ENCODE measurements around the gene CDC6. TPM values are rescaled to one million over a fixed set of nuclear protein-coding genes. Genes with fewer than 3 reads are reported as not detected.

CDC6 gene
- total and polyA plus RNA-seq, 2 donors (not counting 1 experiment from before 2014, with no cell fraction given), result 0.69 to 2.2 TPM

DNA sequence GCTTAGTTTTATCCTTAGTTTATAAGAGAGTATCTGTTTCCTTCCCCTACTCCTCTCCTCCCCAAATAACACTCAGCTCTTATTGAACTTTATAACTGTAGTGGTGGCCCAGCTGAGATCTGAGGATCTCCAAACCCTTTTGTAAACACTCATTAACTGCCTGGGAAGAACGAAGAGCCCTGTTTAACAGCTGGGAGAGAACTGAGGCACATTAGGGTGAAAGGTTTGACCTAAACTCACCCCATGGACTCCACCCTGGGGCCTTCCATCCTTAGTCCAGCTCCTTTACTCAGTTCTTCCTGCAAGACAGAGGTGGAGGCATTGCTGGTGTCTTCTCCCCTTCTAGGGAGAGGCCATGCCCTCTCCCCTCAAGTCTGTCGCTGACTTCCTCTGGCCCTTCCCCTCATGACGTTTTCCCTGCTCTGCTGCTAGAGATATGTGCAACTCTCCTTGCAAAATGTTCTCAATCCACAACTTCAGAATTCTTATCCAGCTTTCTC, 20.1 kb downstream of the CDC6 start:
- H3K4me2 ChIP-seq (replicated peaks; ENCODE audit: low read depth, low read length, poor library complexity, severe bottlenecking), result no peak overlapping the region
- no peak overlapping the region for H2AFZ ChIP-seq (ENCODE audit: insufficient read depth, low read depth, low read length, poor library complexity, severe bottlenecking)
- peaks cover 49 to 50% of the 10 kb centered on the region in 2 donors for H3K4me1 ChIP-seq (ENCODE audit: control insufficient read depth in 2 of 2, insufficient read depth in 2 of 2, low read length in 2 of 2)
- no peak overlapping the region for H3K27ac Mint-ChIP-seq
- H3K4me3 ChIP-seq (ENCODE audit: control extremely low read depth in 1 of 5, extremely low read depth in 1 of 5, insufficient read depth in 1 of 5, low read depth in 2 of 5, low read length in 4 of 5), result no peak overlapping the region
- ATAC-seq (ENCODE audit: low read depth), result no peak
- peaks cover 4% of the 10 kb centered on the region for H3K79me2 ChIP-seq (ENCODE audit: control insufficient read depth, insufficient read depth, low read length)
- DNase-seq, result no peak
- WGBS (ENCODE audit: insufficient coverage), result 11% methylated on average over 2 of the region's 3 CpGs
- H3K9ac ChIP-seq (ENCODE audit: low read length), result no peak overlapping the region
- H3K27me3 Mint-ChIP-seq, result no peaks in the 10 kb centered on the region
- H4K20me1 ChIP-seq (ENCODE audit: control insufficient read depth, insufficient read depth, low read length, poor library complexity, severe bottlenecking), result no peaks in the 10 kb centered on the region
- H3K4me3 Mint-ChIP-seq, result no peak overlapping the region
- no peaks in the 10 kb centered on the region for H3K9me3 Mint-ChIP-seq (ENCODE audit: insufficient read depth)
- H3K36me3 ChIP-seq (replicated peaks in 1 of 2; ENCODE audit: control extremely low read depth in 1 of 2, control insufficient read depth in 1 of 2, extremely low read depth in 1 of 2, insufficient read depth in 2 of 2, low read length in 1 of 2), result no peaks in the 10 kb centered on the region
- TF ChIP-seq EZH2 (IDR thresholded peaks at IDR 0.05; ENCODE audit: borderline replicate concordance, insufficient read depth, low read depth, low read length, poor library complexity, severe bottlenecking), result no peak
- TF ChIP-seq, protein P1, sequence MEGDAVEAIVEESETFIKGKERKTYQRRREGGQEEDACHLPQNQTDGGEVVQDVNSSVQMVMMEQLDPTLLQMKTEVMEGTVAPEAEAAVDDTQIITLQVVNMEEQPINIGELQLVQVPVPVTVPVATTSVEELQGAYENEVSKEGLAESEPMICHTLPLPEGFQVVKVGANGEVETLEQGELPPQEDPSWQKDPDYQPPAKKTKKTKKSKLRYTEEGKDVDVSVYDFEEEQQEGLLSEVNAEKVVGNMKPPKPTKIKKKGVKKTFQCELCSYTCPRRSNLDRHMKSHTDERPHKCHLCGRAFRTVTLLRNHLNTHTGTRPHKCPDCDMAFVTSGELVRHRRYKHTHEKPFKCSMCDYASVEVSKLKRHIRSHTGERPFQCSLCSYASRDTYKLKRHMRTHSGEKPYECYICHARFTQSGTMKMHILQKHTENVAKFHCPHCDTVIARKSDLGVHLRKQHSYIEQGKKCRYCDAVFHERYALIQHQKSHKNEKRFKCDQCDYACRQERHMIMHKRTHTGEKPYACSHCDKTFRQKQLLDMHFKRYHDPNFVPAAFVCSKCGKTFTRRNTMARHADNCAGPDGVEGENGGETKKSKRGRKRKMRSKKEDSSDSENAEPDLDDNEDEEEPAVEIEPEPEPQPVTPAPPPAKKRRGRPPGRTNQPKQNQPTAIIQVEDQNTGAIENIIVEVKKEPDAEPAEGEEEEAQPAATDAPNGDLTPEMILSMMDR (IDR thresholded peaks at IDR 0.05), result no peak
- H3K4me1 Mint-ChIP-seq, result peaks cover 8% of the 10 kb centered on the region
- H3K27ac ChIP-seq (ENCODE audit: low read length in 2 of 2), result no peak overlapping the region
- no peaks in the 10 kb centered on the region for H3K27me3 ChIP-seq (replicated peaks in 1 of 4; ENCODE audit: control extremely low read depth in 1 of 4, control insufficient read depth in 3 of 4, insufficient read depth in 4 of 4, low read length in 3 of 4)
- H3K9me3 ChIP-seq (ENCODE audit: control extremely low read depth in 1 of 3, control insufficient read depth in 2 of 3, insufficient read depth in 1 of 3, low read length in 2 of 3), result no peaks in the 10 kb centered on the region
- intact Hi-C loops (cut with micrococcal nuclease), result no loop called here
- CTCF ChIA-PET, result interaction anchor here (0.6 to 30.5 kb wide), 17 partner anchors 9 to 224 kb away, joined by 3 to 871 read pairs (median 6); partner anchors contain the start of genes GJD3, TOP2A and WIPF2
- POLR2A ChIA-PET, result interaction anchor here (1.2 kb wide), 1 partner anchor 47 kb away, joined by 5 read pairs; no protein-coding TSS in a partner anchor

All from B cell (primary cell).